Cardiac atrium fibroblast (primary cell): ENCODE data around the gene SH3PXD2A. TPM values are rescaled to one million over a fixed set of nuclear protein-coding genes. Genes with fewer than 3 reads are reported as not detected.

Source experiments
- total RNA-seq: library from RNA; depleted of rRNA; stranded (reverse); fragments of >200 nt; gene quantifications from 2 replicates; pipeline ENCODE4 v1.2.3, GENCODE V29; 2015

Gene SH3PXD2A, protein sequence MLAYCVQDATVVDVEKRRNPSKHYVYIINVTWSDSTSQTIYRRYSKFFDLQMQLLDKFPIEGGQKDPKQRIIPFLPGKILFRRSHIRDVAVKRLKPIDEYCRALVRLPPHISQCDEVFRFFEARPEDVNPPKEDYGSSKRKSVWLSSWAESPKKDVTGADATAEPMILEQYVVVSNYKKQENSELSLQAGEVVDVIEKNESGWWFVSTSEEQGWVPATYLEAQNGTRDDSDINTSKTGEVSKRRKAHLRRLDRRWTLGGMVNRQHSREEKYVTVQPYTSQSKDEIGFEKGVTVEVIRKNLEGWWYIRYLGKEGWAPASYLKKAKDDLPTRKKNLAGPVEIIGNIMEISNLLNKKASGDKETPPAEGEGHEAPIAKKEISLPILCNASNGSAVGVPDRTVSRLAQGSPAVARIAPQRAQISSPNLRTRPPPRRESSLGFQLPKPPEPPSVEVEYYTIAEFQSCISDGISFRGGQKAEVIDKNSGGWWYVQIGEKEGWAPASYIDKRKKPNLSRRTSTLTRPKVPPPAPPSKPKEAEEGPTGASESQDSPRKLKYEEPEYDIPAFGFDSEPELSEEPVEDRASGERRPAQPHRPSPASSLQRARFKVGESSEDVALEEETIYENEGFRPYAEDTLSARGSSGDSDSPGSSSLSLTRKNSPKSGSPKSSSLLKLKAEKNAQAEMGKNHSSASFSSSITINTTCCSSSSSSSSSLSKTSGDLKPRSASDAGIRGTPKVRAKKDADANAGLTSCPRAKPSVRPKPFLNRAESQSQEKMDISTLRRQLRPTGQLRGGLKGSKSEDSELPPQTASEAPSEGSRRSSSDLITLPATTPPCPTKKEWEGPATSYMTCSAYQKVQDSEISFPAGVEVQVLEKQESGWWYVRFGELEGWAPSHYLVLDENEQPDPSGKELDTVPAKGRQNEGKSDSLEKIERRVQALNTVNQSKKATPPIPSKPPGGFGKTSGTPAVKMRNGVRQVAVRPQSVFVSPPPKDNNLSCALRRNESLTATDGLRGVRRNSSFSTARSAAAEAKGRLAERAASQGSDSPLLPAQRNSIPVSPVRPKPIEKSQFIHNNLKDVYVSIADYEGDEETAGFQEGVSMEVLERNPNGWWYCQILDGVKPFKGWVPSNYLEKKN
- 9.4 and 14.4 TPM in 2 replicates for total RNA-seq

DNA sequence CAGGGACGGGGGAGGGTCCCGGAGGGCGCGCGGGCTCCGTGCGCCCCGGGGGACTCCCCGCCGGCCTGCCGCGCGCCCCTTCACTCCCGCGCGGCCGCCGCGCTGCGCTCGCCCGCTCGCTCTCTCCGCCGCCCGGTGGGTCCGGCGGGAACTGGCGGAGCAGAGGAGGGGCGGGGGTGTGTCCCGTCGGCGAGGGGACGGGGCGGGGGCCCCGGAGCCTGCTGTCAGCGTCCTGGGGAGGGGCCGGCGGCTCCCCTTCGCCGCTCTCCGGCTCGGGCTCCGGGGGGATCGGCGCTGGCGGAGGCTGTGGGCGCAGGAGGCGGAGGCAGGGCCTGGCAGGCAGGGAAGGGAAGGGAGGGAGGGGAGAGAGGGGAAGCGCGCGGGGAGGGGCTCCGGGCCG is at the start of gene SH3PXD2A:
Gene SH3PXD2A (minus strand): TSS at position 153 of the 400 bp plus-strand sequence. CDS start 310 bp downstream, outside the sequence.

Other genes with a start within 250 kb of the SH3PXD2A start
- gene STN1, start 62.6 kb upstream of the SH3PXD2A start, total RNA-seq, result 22.4 and 27.1 TPM in 2 replicates
- gene SLK, start 111.6 kb upstream of the SH3PXD2A start, total RNA-seq, result 20.4 and 22.7 TPM in 2 replicates
- 0.16 and 0.36 TPM in 2 replicates for gene COL17A1, start 230.3 kb upstream of the SH3PXD2A start, total RNA-seq